Parathyroid adenoma (tissue), 2 donors: ENCODE measurements around the gene C1orf87.

Experiments used
- H2AFZ ChIP-seq: fragments of 300-600 bp; sonication (generic); one replicate; pipeline ENCODE4 v1.7.0; 2017; ENCODE audit warnings: antibody characterized with exemption, mild to moderate bottlenecking
- H3K27ac ChIP-seq: fragments of 300-600 bp; sonication (generic); one replicate; pipeline ENCODE4 v1.7.0; 2017
- H3K27me3 ChIP-seq: fragments of 300-600 bp; sonication (generic); one replicate; pipeline ENCODE4 v1.7.0; 2017; ENCODE audit warnings: low read length; ENCODE audit not compliant: control insufficient read depth, insufficient read depth
- H3K36me3 ChIP-seq: fragments of 300-600 bp; sonication (generic); one replicate; pipeline ENCODE4 v1.7.0; 2017; ENCODE audit warnings: low read length; ENCODE audit not compliant: control insufficient read depth, insufficient read depth
- H3K4me1 ChIP-seq: fragments of 300-600 bp; sonication (generic); one replicate; pipeline ENCODE4 v1.7.0; 2017; ENCODE audit warnings: control low read depth
- H3K4me2 ChIP-seq: fragments of 300-600 bp; sonication (generic); one replicate; pipeline ENCODE4 v1.7.0; 2017; ENCODE audit warnings: low read length
- H3K4me3 ChIP-seq: fragments of 300-600 bp; sonication (generic); one replicate; pipeline ENCODE4 v1.7.0; 2017; ENCODE audit warnings: low read depth, low read length
- H3K79me2 ChIP-seq: fragments of 300-600 bp; sonication (generic); one replicate; pipeline ENCODE4 v1.7.0; 2017; ENCODE audit warnings: control low read depth
- H3K9ac ChIP-seq: fragments of 300-600 bp; sonication (generic); one replicate; pipeline ENCODE4 v1.7.0; 2017; ENCODE audit warnings: mild to moderate bottlenecking
- H3K9me3 ChIP-seq: fragments of 300-600 bp; sonication (generic); one replicate; pipeline ENCODE4 v1.7.0; 2017; ENCODE audit warnings: low read length; ENCODE audit not compliant: control insufficient read depth
- CTCF ChIP-seq: fragments of 300-600 bp; sonication (generic); IDR thresholded peaks from one replicate; pipeline ENCODE4 v1.7.0; 2017; ENCODE audit warnings: antibody characterized with exemption, mild to moderate bottlenecking
- donor health status: primary hyperparathyroidism.

Gene C1orf87

GRCh38 chr1:60008500-60008899, 65.1 kb downstream of the C1orf87 start:
- Histone ChIP-seq H3K4me1 (no peaks in the 10 kb centered on the region), H3K9ac (no peak overlapping the region), H3K36me3 (no peaks in the 10 kb centered on the region), H3K9me3 (no peaks in the 10 kb centered on the region), H2AFZ (no peak overlapping the region), H3K27me3 (no peaks in the 10 kb centered on the region), H3K4me3 (no peak overlapping the region), H3K79me2 (no peaks in the 10 kb centered on the region), H3K4me2 (no peak overlapping the region), H3K27ac (no peak overlapping the region)
- no peak for TF ChIP-seq CTCF

GRCh38 chr1:60000625-60001024, 72.9 kb downstream of the C1orf87 start:
- Histone ChIP-seq H3K79me2 (no peaks in the 10 kb centered on the region), H3K9me3 (no peaks in the 10 kb centered on the region), H3K4me2 (no peak overlapping the region), H3K4me3 (no peak overlapping the region), H3K4me1 (no peaks in the 10 kb centered on the region), H3K27me3 (no peaks in the 10 kb centered on the region), H3K9ac (no peak overlapping the region), H2AFZ (no peak overlapping the region), H3K36me3 (no peaks in the 10 kb centered on the region), H3K27ac (no peak overlapping the region)
- TF ChIP-seq CTCF: no peak

- Histone ChIP-seq H3K27ac (no peak overlapping the region), H3K9me3 (no peaks in the 10 kb centered on the region), H3K9ac (no peak overlapping the region), H3K4me1 (no peaks in the 10 kb centered on the region), H3K4me3 (no peak overlapping the region), H3K36me3 (no peaks in the 10 kb centered on the region), H3K27me3 (no peaks in the 10 kb centered on the region), H3K4me2 (no peak overlapping the region), H2AFZ (no peak overlapping the region), H3K79me2 (no peaks in the 10 kb centered on the region)
- no peak for TF ChIP-seq CTCF
These were observed 73.8 kb downstream of the C1orf87 start for GRCh38 chr1:59999746-60000145.

- TF ChIP-seq CTCF: no peak
- H3K4me2 ChIP-seq: no peak overlapping the region
- H3K9ac ChIP-seq: no peak overlapping the region
- H3K4me3 ChIP-seq: no peak overlapping the region
- H3K27ac ChIP-seq: no peak overlapping the region
- no peaks in the 10 kb centered on the region for H3K79me2 ChIP-seq
- no peaks in the 10 kb centered on the region for H3K36me3 ChIP-seq
- no peaks in the 10 kb centered on the region for H3K9me3 ChIP-seq
- no peak overlapping the region for H2AFZ ChIP-seq
- no peaks in the 10 kb centered on the region for H3K4me1 ChIP-seq
- no peaks in the 10 kb centered on the region for H3K27me3 ChIP-seq
These were observed 74.6 kb downstream of the C1orf87 start for GRCh38 chr1:59999006-59999405.

GRCh38 chr1:59997479-59998115, 76.0 kb downstream of the C1orf87 start:
- Histone ChIP-seq H3K9me3 (no peaks in the 10 kb centered on the region), H3K4me2 (no peak overlapping the region), H3K9ac (no peak overlapping the region), H2AFZ (no peak overlapping the region), H3K27ac (no peak overlapping the region), H3K36me3 (no peaks in the 10 kb centered on the region), H3K4me3 (no peak overlapping the region), H3K27me3 (no peaks in the 10 kb centered on the region), H3K79me2 (no peaks in the 10 kb centered on the region), H3K4me1 (no peaks in the 10 kb centered on the region)
- no peak for TF ChIP-seq CTCF
